ENCODE measurements around the gene SATB2. TPM values are rescaled to one million over a fixed set of nuclear protein-coding genes. Genes with fewer than 3 reads are reported as not detected.

The SATB2 gene
- total RNA-seq (1 to 10 TPM; 2.6 to 4.8 (median 3.7) TPM), polyA plus RNA-seq (1 to 10 TPM in 1 of 2 donors, under 1 TPM in 1; 0.80 to 2.1 TPM)

- FAIRE-seq (no peak), ATAC-seq (peak in 1 of 4 donors; percentile 1), DNase-seq (peak in 4 of 6 donors; percentile 28 to 74 (median 51))
- no peak for TF ChIP-seq CTCF (IDR thresholded peaks at IDR 0.05)
- H3K27me3 ChIP-seq, result peaks cover 4 to 38% (median 10%) of the 10 kb centered on the region in 4 donors
- H3K36me3 ChIP-seq, result no peaks in the 10 kb centered on the region
- H3K4me3 ChIP-seq, result peak within 1 kb of the TSS; percentile 60 to 91 (median 74)
- intact Hi-C loops (cut with DNase I), result no loop called here
- WGBS, 2 donors, result 1% methylated on average over 56 to 61 of the region's 61 CpGs
- no peaks in the 10 kb centered on the region for H3K9me3 ChIP-seq
- peaks cover 5 to 9% (median 7%) of the 10 kb centered on the region in 3 donors for H3K4me1 ChIP-seq
- H3K27ac ChIP-seq, result peak within 1 kb of the TSS; percentile 24 to 70 (median 54)
These were observed at the start of gene SATB2 for GRCh38 chr2:199457147-199458008. TSS of gene SATB2 (minus strand) at chr2:199457939. CDS start at chr2:199456037, 1,902 bp downstream.

GRCh38 chr2:199505755-199506403, 48.1 kb upstream of the SATB2 start:
- Histone ChIP-seq H3K36me3 (no peaks in the 10 kb centered on the region), H3K27ac (no peak overlapping the region), H3K27me3 (no peaks in the 10 kb centered on the region), H3K9me3 (no peaks in the 10 kb centered on the region), H3K4me3 (no peak overlapping the region), H3K4me1 (no peaks in the 10 kb centered on the region)
- DNase-seq, result no peak
- FAIRE-seq, result no peak
- intact Hi-C loops (cut with DNase I), result no loop called here
- no peak for ATAC-seq
- WGBS, 2 donors, result 38 to 47% methylated on average over 2 of the region's 2 CpGs
- no peak for TF ChIP-seq CTCF (IDR thresholded peaks at IDR 0.05)

- intact Hi-C loops (cut with DNase I), result no loop called here
- Histone ChIP-seq H3K4me3 (no peak overlapping the region), H3K27ac (no peak overlapping the region), H3K36me3 (no peaks in the 10 kb centered on the region), H3K4me1 (no peaks in the 10 kb centered on the region), H3K27me3 (no peaks in the 10 kb centered on the region), H3K9me3 (no peaks in the 10 kb centered on the region)
- no peak for ATAC-seq
- FAIRE-seq, result no peak
- no peak for DNase-seq
- no peak for TF ChIP-seq CTCF (IDR thresholded peaks at IDR 0.05)
These were observed 45.4 kb upstream of the SATB2 start for GRCh38 chr2:199503148-199503547.

DNA sequence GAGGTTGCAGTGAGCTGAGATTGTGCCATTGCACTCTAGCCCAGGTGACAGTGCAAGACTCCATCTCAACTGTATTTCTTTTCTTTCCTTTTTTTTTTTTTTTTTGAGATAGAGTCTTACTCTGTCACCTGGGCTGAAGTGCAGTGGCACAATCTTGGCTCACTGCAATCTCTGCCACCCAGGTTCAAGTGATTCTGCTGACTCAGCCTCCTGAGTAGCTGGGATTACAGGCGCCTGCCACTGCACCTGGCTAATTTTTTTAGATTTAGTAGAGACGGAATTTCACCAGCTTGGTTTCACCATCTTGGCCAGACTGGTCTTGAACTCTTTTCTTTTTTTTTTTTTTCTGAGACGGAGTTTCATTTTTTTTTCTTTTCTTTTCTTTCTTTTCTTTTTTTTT, 41.3 kb upstream of the SATB2 start:
- DNase-seq (no peak), ATAC-seq (no peak), FAIRE-seq (no peak)
- H3K4me1 ChIP-seq, result no peaks in the 10 kb centered on the region
- H3K9me3 ChIP-seq, result no peaks in the 10 kb centered on the region
- H3K27ac ChIP-seq, result no peak overlapping the region
- no peak overlapping the region for H3K4me3 ChIP-seq
- H3K27me3 ChIP-seq, result no peaks in the 10 kb centered on the region
- intact Hi-C loops (cut with DNase I), result no loop called here
- no peaks in the 10 kb centered on the region for H3K36me3 ChIP-seq
- no peak for TF ChIP-seq CTCF (IDR thresholded peaks at IDR 0.05)
- WGBS, 2 donors, result 65 to 73% methylated on average over 3 of the region's 3 CpGs

Data from pancreas (tissue), 10 donors.